ENCODE measurements around the gene WNK1.

WNK1 gene

DNA sequence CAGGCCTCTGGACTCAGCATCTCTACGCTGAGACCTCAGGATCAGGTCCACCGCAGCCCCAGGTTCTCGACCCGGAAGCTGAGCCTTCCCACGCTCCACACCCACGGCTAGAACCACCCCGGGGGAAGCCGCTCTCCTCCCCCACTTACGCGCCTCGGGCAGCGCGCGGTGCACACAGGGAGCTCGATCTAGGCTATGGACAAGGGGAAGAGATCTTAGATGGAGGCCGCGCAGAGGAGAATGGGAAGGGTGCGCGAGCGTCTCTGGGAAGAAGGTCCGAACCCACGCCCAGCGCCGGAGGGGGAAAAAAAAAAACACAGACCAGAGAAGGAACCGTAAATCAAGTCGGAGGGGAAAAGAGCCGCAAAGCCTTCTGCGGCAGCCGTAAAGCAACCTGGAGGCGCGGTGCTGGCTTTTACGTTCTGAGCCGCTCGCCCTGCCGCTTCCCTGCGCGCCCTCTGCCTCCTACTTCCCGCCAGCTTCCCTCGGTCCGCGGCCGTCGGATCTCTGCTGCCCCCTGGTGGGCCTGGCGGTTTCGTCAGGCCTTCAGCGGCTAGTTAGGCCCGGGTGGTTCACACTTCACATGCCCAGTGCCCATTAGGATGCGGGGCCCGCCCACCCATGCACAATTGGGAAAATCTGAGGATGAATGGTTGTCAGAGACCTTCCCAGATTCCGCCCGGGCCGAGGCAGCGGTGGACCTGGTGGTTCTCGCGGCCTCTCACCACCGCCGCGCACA, 197.2 kb downstream of the WNK1 start, which contains the start of gene RAD52 (continued):
- TF ChIP-seq, protein P1, sequence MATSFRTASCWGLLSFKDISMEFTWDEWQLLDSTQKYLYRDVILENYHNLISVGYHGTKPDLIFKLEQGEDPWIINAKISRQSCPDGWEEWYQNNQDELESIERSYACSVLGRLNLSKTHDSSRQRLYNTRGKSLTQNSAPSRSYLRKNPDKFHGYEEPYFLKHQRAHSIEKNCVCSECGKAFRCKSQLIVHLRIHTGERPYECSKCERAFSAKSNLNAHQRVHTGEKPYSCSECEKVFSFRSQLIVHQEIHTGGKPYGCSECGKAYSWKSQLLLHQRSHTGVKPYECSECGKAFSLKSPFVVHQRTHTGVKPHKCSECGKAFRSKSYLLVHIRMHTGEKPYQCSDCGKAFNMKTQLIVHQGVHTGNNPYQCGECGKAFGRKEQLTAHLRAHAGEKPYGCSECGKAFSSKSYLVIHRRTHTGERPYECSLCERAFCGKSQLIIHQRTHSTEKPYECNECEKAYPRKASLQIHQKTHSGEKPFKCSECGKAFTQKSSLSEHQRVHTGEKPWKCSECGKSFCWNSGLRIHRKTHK (tag by site-specific recombination; IDR thresholded peaks at IDR 0.05) = no peak
- TF ChIP-seq, protein P2, sequence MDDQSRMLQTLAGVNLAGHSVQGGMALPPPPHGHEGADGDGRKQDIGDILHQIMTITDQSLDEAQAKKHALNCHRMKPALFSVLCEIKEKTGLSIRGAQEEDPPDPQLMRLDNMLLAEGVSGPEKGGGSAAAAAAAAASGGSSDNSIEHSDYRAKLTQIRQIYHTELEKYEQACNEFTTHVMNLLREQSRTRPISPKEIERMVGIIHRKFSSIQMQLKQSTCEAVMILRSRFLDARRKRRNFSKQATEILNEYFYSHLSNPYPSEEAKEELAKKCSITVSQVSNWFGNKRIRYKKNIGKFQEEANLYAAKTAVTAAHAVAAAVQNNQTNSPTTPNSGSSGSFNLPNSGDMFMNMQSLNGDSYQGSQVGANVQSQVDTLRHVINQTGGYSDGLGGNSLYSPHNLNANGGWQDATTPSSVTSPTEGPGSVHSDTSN (CRISPR knock-in tag; IDR thresholded peaks at IDR 0.05) = peak; percentile 83; the same call in 1 of the 2 replicates
- peak; percentile 90; the same call in 1 of the 2 replicates for TF ChIP-seq ZSCAN23 (tag by site-specific recombination; IDR thresholded peaks at IDR 0.05)
- TF ChIP-seq, protein P3, sequence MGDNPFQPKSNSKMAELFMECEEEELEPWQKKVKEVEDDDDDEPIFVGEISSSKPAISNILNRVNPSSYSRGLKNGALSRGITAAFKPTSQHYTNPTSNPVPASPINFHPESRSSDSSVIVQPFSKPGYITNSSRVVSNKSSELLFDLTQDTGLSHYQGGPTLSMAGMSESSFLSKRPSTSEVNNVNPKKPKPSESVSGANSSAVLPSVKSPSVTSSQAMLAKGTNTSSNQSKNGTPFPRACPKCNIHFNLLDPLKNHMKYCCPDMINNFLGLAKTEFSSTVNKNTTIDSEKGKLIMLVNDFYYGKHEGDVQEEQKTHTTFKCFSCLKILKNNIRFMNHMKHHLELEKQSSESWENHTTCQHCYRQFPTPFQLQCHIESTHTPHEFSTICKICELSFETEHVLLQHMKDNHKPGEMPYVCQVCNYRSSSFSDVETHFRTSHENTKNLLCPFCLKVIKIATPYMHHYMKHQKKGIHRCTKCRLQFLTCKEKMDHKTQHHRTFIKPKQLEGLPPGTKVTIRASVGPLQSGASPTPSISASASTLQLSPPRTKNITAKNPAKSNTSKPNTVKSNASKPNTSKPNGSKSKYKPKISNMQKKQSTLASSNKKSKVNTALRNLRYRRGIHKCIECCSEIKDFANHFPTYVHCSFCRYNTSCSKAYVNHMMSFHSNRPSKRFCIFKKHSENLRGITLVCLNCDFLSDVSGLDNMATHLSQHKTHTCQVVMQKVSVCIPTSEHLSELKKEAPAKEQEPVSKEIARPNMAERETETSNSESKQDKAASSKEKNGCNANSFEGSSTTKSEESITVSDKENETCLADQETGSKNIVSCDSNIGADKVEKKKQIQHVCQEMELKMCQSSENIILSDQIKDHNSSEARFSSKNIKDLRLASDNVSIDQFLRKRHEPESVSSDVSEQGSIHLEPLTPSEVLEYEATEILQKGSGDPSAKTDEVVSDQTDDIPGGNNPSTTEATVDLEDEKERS (tag by site-specific recombination; IDR thresholded peaks at IDR 0.05) = no peak
- no peak for TF ChIP-seq ZFP41 (tag by site-specific recombination; IDR thresholded peaks at IDR 0.05; ENCODE audit: borderline replicate concordance)
- peak; percentile 96 for TF ChIP-seq ZNF341 (tag by site-specific recombination; IDR thresholded peaks at IDR 0.05; ENCODE audit: low read depth)
- TF ChIP-seq KLF7 (tag by site-specific recombination; IDR thresholded peaks at IDR 0.05; ENCODE audit: borderline replicate concordance) = peak; percentile 98
- TF ChIP-seq, protein P4, sequence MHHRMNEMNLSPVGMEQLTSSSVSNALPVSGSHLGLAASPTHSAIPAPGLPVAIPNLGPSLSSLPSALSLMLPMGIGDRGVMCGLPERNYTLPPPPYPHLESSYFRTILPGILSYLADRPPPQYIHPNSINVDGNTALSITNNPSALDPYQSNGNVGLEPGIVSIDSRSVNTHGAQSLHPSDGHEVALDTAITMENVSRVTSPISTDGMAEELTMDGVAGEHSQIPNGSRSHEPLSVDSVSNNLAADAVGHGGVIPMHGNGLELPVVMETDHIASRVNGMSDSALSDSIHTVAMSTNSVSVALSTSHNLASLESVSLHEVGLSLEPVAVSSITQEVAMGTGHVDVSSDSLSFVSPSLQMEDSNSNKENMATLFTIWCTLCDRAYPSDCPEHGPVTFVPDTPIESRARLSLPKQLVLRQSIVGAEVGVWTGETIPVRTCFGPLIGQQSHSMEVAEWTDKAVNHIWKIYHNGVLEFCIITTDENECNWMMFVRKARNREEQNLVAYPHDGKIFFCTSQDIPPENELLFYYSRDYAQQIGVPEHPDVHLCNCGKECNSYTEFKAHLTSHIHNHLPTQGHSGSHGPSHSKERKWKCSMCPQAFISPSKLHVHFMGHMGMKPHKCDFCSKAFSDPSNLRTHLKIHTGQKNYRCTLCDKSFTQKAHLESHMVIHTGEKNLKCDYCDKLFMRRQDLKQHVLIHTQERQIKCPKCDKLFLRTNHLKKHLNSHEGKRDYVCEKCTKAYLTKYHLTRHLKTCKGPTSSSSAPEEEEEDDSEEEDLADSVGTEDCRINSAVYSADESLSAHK (tag by site-specific recombination; IDR thresholded peaks at IDR 0.05) = no peak; the same call in 1 of the 2 replicates
- TF ChIP-seq, protein P5, sequence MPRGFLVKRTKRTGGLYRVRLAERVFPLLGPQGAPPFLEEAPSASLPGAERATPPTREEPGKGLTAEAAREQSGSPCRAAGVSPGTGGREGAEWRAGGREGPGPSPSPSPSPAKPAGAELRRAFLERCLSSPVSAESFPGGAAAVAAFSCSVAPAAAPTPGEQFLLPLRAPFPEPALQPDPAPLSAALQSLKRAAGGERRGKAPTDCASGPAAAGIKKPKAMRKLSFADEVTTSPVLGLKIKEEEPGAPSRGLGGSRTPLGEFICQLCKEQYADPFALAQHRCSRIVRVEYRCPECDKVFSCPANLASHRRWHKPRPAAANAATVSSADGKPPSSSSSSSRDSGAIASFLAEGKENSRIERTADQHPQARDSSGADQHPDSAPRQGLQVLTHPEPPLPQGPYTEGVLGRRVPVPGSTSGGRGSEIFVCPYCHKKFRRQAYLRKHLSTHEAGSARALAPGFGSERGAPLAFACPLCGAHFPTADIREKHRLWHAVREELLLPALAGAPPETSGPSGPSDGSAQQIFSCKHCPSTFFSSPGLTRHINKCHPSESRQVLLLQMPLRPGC (tag by site-specific recombination; IDR thresholded peaks at IDR 0.05) = peak; percentile 56; the same call in 1 of the 2 replicates
- TF ChIP-seq, protein P6, sequence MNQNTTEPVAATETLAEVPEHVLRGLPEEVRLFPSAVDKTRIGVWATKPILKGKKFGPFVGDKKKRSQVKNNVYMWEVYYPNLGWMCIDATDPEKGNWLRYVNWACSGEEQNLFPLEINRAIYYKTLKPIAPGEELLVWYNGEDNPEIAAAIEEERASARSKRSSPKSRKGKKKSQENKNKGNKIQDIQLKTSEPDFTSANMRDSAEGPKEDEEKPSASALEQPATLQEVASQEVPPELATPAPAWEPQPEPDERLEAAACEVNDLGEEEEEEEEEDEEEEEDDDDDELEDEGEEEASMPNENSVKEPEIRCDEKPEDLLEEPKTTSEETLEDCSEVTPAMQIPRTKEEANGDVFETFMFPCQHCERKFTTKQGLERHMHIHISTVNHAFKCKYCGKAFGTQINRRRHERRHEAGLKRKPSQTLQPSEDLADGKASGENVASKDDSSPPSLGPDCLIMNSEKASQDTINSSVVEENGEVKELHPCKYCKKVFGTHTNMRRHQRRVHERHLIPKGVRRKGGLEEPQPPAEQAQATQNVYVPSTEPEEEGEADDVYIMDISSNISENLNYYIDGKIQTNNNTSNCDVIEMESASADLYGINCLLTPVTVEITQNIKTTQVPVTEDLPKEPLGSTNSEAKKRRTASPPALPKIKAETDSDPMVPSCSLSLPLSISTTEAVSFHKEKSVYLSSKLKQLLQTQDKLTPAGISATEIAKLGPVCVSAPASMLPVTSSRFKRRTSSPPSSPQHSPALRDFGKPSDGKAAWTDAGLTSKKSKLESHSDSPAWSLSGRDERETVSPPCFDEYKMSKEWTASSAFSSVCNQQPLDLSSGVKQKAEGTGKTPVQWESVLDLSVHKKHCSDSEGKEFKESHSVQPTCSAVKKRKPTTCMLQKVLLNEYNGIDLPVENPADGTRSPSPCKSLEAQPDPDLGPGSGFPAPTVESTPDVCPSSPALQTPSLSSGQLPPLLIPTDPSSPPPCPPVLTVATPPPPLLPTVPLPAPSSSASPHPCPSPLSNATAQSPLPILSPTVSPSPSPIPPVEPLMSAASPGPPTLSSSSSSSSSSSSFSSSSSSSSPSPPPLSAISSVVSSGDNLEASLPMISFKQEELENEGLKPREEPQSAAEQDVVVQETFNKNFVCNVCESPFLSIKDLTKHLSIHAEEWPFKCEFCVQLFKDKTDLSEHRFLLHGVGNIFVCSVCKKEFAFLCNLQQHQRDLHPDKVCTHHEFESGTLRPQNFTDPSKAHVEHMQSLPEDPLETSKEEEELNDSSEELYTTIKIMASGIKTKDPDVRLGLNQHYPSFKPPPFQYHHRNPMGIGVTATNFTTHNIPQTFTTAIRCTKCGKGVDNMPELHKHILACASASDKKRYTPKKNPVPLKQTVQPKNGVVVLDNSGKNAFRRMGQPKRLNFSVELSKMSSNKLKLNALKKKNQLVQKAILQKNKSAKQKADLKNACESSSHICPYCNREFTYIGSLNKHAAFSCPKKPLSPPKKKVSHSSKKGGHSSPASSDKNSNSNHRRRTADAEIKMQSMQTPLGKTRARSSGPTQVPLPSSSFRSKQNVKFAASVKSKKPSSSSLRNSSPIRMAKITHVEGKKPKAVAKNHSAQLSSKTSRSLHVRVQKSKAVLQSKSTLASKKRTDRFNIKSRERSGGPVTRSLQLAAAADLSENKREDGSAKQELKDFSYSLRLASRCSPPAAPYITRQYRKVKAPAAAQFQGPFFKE (tag by site-specific recombination; IDR thresholded peaks at IDR 0.05; ENCODE audit: borderline replicate concordance) = 0 out of 2 replicates have a peak, but pooled peaks have one; percentile 74
- TF ChIP-seq ZBTB20 (tag by site-specific recombination; IDR thresholded peaks at IDR 0.05) = peak; percentile 73; the same call in 1 of the 2 replicates
- TF ChIP-seq, protein P7, sequence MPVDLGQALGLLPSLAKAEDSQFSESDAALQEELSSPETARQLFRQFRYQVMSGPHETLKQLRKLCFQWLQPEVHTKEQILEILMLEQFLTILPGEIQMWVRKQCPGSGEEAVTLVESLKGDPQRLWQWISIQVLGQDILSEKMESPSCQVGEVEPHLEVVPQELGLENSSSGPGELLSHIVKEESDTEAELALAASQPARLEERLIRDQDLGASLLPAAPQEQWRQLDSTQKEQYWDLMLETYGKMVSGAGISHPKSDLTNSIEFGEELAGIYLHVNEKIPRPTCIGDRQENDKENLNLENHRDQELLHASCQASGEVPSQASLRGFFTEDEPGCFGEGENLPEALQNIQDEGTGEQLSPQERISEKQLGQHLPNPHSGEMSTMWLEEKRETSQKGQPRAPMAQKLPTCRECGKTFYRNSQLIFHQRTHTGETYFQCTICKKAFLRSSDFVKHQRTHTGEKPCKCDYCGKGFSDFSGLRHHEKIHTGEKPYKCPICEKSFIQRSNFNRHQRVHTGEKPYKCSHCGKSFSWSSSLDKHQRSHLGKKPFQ (tag by site-specific recombination; IDR thresholded peaks at IDR 0.05) = peak; percentile 99
- peak; percentile 96 for TF ChIP-seq ZNF24 (tag by site-specific recombination; IDR thresholded peaks at IDR 0.05)
- TF ChIP-seq, protein P8, sequence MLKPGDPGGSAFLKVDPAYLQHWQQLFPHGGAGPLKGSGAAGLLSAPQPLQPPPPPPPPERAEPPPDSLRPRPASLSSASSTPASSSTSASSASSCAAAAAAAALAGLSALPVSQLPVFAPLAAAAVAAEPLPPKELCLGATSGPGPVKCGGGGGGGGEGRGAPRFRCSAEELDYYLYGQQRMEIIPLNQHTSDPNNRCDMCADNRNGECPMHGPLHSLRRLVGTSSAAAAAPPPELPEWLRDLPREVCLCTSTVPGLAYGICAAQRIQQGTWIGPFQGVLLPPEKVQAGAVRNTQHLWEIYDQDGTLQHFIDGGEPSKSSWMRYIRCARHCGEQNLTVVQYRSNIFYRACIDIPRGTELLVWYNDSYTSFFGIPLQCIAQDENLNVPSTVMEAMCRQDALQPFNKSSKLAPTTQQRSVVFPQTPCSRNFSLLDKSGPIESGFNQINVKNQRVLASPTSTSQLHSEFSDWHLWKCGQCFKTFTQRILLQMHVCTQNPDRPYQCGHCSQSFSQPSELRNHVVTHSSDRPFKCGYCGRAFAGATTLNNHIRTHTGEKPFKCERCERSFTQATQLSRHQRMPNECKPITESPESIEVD (tag by site-specific recombination; IDR thresholded peaks at IDR 0.05) = peak; percentile 40
- no peak for TF ChIP-seq ZNF529 (tag by site-specific recombination; IDR thresholded peaks at IDR 0.05; ENCODE audit: insufficient replicate concordance)
- TF ChIP-seq REPIN1 (tag by site-specific recombination; IDR thresholded peaks at IDR 0.05; ENCODE audit: low read depth) = 0 out of 2 replicates have a peak, but pooled peaks have one; percentile 30
- TF ChIP-seq ZNF501 (tag by site-specific recombination; IDR thresholded peaks at IDR 0.05) = peak; percentile 92

Measured in HEK293 (cell line).